ENCODE measurements around the gene MYB. TPM values are rescaled to one million over a fixed set of nuclear protein-coding genes. Genes with fewer than 3 reads are reported as not detected.

The MYB gene
- total and polyA plus RNA-seq, 2 donors (not counting 3 experiments of a cell fraction or from before 2014, with no cell fraction given): 0.14 to 0.53 TPM

DNA sequence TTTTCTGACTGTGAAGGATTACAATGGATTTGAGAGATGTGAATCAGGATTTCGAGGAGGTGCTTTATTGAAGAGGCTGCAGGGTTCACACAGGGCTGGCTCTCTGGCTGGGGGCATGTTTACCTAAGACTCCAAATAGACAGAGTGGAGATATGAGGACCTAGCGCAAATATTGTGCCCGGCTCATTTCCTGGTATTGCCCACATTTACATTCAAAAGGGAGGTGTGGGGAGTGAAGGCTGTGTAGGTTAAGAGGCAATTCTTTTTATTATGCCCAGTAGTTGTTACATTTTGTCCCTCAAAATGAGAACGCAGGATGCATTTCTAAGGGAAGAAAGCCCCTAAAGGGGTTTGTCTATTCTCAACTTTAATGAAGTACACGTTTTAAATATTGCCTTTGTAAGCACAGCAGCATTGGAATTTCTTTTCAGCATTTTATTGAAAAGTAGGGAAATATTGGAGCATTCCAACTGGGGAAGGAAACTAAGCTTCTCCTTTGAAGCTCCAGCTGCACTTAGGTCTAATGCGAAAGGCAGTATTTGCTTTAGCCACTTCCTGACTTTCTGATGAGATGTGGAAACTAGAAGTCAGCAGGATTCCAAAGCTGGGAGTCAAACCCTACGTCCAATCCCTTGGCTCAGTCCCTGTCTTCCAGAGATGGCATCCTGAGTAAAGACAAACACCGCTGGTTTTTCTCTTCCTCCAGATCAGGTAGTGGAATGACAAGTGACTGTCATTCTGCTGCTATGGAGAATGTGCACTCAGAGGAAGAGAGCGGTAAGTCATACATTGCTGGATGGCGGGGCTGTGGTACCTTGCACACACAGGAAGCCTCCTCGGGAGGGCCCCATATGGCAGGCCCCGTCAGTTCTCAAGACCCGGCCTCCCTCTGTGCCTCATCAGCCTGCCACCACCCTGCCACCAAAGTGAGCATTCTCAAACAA, 70.7 kb downstream of the MYB start:
- FAIRE-seq: no peak

More for the DNA sequence above, 70.7 kb downstream of the MYB start:
- Histone ChIP-seq H3K4me2 (ENCODE audit: insufficient read depth, low read length) (no peak overlapping the region), H3K27ac (ENCODE audit: insufficient read depth, low read depth, low read length) (no peak overlapping the region), H3K27me3 (ENCODE audit: control insufficient read depth in 2 of 2, insufficient read depth in 2 of 2, low read length in 2 of 2) (peaks cover 4 to 8% of the 10 kb centered on the region in 2 experiments), H3K9me3 (replicated peaks; ENCODE audit: control insufficient read depth, insufficient read depth, low read length) (no peaks in the 10 kb centered on the region), H3K36me3 (ENCODE audit: control insufficient read depth in 2 of 2, extremely low read depth in 1 of 2, insufficient read depth in 2 of 2, low read length in 2 of 2) (no peaks in the 10 kb centered on the region), H2AFZ (ENCODE audit: low read depth, low read length) (no peak overlapping the region), H3K4me3 (replicated peaks in 1 of 3; ENCODE audit: insufficient read depth in 1 of 3, low read depth in 1 of 3, low read length in 3 of 3) (no peak overlapping the region), H4K20me1 (replicated peaks; ENCODE audit: control insufficient read depth, extremely low read depth, insufficient read depth, low read length) (no peaks in the 10 kb centered on the region), H3K4me1 (ENCODE audit: control insufficient read depth, extremely low read depth, insufficient read depth, low read length) (no peaks in the 10 kb centered on the region), H3K9me1 (replicated peaks; ENCODE audit: control insufficient read depth, extremely low read depth, insufficient read depth, low read length) (no peaks in the 10 kb centered on the region), H3K9ac (replicated peaks; ENCODE audit: extremely low read depth, insufficient read depth, low read length) (no peak overlapping the region), H3K79me2 (ENCODE audit: control insufficient read depth, insufficient read depth, low read length) (no peaks in the 10 kb centered on the region)
- intact Hi-C loops (cut with micrococcal nuclease): no loop called here
- DNase-seq (ENCODE audit: low read depth, low spot score): no peak
- BruUV-seq (replicated peaks): no TSS peak
- dilution Hi-C loops (cut with MboI; ENCODE audit: extremely low pct_ligation_motif_present, low sequenced_read_pairs): no loop called here
- ChIA-PET CTCF (interaction anchor here (1.0 kb wide), 1 partner anchor 108 kb away, joined by 3 read pairs; no protein-coding TSS in a partner anchor), POLR2A (no interaction called here)
- no peak for TF ChIP-seq MYC (IDR thresholded peaks at IDR 0.05; ENCODE audit: low read depth, low read length)
- no peak for TF ChIP-seq GATA2 (IDR thresholded peaks at IDR 0.05; ENCODE audit: insufficient read depth, insufficient read length, low read depth, low read length)
- TF ChIP-seq POLR2A (IDR thresholded peaks at IDR 0.05; ENCODE audit: low read depth, low read length): no peak
- no peak for TF ChIP-seq POLR2AphosphoS5 (IDR thresholded peaks at IDR 0.05; ENCODE audit: insufficient read depth, low read depth, low read length)
- TF ChIP-seq EZH2 (IDR thresholded peaks at IDR 0.05; ENCODE audit: borderline replicate concordance, low read depth, low read length, severe bottlenecking): no peak
- TF ChIP-seq, protein P1, sequence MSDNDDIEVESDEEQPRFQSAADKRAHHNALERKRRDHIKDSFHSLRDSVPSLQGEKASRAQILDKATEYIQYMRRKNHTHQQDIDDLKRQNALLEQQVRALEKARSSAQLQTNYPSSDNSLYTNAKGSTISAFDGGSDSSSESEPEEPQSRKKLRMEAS (IDR thresholded peaks at IDR 0.05; ENCODE audit: insufficient read depth, insufficient read length): no peak
- no peak for TF ChIP-seq FOS (IDR thresholded peaks at IDR 0.05; ENCODE audit: borderline replicate concordance, insufficient read depth, low read length)
- no peak for TF ChIP-seq JUN (IDR thresholded peaks at IDR 0.05; ENCODE audit: borderline replicate concordance, insufficient read depth, insufficient read length, low read depth)
- TF ChIP-seq, protein P2, sequence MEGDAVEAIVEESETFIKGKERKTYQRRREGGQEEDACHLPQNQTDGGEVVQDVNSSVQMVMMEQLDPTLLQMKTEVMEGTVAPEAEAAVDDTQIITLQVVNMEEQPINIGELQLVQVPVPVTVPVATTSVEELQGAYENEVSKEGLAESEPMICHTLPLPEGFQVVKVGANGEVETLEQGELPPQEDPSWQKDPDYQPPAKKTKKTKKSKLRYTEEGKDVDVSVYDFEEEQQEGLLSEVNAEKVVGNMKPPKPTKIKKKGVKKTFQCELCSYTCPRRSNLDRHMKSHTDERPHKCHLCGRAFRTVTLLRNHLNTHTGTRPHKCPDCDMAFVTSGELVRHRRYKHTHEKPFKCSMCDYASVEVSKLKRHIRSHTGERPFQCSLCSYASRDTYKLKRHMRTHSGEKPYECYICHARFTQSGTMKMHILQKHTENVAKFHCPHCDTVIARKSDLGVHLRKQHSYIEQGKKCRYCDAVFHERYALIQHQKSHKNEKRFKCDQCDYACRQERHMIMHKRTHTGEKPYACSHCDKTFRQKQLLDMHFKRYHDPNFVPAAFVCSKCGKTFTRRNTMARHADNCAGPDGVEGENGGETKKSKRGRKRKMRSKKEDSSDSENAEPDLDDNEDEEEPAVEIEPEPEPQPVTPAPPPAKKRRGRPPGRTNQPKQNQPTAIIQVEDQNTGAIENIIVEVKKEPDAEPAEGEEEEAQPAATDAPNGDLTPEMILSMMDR (IDR thresholded peaks at IDR 0.05; ENCODE audit: extremely low read depth in 1 of 2, insufficient read depth in 1 of 2, low read depth in 1 of 2, low read length in 2 of 2): no peak

All from endothelial cell of umbilical vein (primary cell).